K562 (cell line): ENCODE measurements around the gene CLCNKB. TPM values are rescaled to one million over a fixed set of nuclear protein-coding genes. Genes with fewer than 3 reads are reported as not detected.

Experiments used
- PBX2 ChIP-seq, 2 experiments: IDR thresholded peaks in 1 of 2; conservative IDR thresholded peaks in 1 of 2; 2 replicates each; pipeline ENCODE4 v1.6.1; 2016; ENCODE audit warnings: low read depth in 2 of 2, mild to moderate bottlenecking in 1 of 2, missing compliant biosample characterization in 1 of 2, missing genetic modification characterization in 1 of 2, moderate library complexity in 1 of 2
- REST ChIP-seq, 2 experiments: fragments of 450-650 bp; formaldehyde crosslinking in 1 of 2; IDR thresholded peaks; 2 replicates each; pipeline versions ENCODE4 v1.4.0 to v1.6.1; 2014 to 2020; ENCODE audit warnings: mild to moderate bottlenecking in 2 of 2, borderline replicate concordance in 1 of 2, low read depth in 1 of 2
- SMC3 ChIP-seq: conservative IDR thresholded peaks from 2 replicates; pipeline ENCODE4 v1.6.1; 2011; ENCODE audit warnings: low read depth, low read length, improper control_type of control experiment; ENCODE audit not compliant: insufficient read depth
- SRF ChIP-seq, 2 experiments: fragments of 250-450, 450-650 bp in 1 of 2; sonication (Bioruptor Pico) in 1 of 2; sonication (generic) in 1 of 2; formaldehyde crosslinking; IDR thresholded peaks; 2 replicates each; pipeline versions ENCODE4 v1.5.0 to v1.5.1; 2020 to 2022; ENCODE audit warnings: mild to moderate bottlenecking in 1 of 2, missing genetic modification reagents in 1 of 2
- ZNF282 ChIP-seq: sonication (generic); formaldehyde crosslinking; IDR thresholded peaks from 2 replicates; pipeline ENCODE4 v1.8.1; 2023; ENCODE audit warnings: missing genetic modification reagents
- ZNF592 ChIP-seq: fragments of 450-650 bp; IDR thresholded peaks from 2 replicates; pipeline ENCODE4 v1.6.1; 2017; ENCODE audit warnings: antibody characterized with exemption, mild to moderate bottlenecking
- ZNF655 ChIP-seq: fragments of 250-450 bp; sonication (Bioruptor Pico); IDR thresholded peaks from 2 replicates; pipeline ENCODE4 v1.5.0; 2021
- polyA plus RNA-seq, 8 experiments: library from polyadenylated mRNA; depleted of rRNA in 4 of 8; stranded (reverse) in 5 of 8; unstranded in 3 of 8; fragments of >200 nt; fragmentation: Nextera tagmentation in 2 of 8; fragmentation: Illumina TruSeq in 1 of 8; extraction: Ambion mirVana in 2 of 8; extraction: Trizol in 1 of 8; gene quantifications; 2 replicates each; pipeline versions ENCODE4 v1.2.1 to v1.2.3, GENCODE V29; 2011 to 2014; ENCODE audit warnings: inconsistent platforms in 1 of 8, missing spikeins in 1 of 8
- total RNA-seq, 7 experiments: library from RNA; depleted of rRNA in 6 of 7; stranded (reverse); fragments of >200 nt in 6 of 7; fragmentation: Illumina TruSeq in 2 of 7; extraction: Trizol in 2 of 7; gene quantifications; 2 replicates each; pipeline versions ENCODE4 v1.2.1 to v1.2.3, GENCODE V29; 2011 to 2021; ENCODE audit warnings: low replicate concordance in 1 of 7

The CLCNKB gene
- total and polyA plus RNA-seq, 9 of the 15 experiments (the other 6 are each of a cell fraction or from before 2014, with no cell fraction given): 0.08 to 1.7 (median 0.64) TPM

- peak; percentile 92 for TF ChIP-seq REST (IDR thresholded peaks at IDR 0.05; ENCODE audit: borderline replicate concordance)
- no peak for TF ChIP-seq REST (CRISPR knock-in tag; IDR thresholded peaks at IDR 0.05; ENCODE audit: low read depth)
- no peak for TF ChIP-seq ZNF282
- TF ChIP-seq SMC3: peak; percentile 97
- peak in 1 of 2 experiments; percentile 81; a peak in 1 of 4 replicates for TF ChIP-seq SRF (CRISPR knock-in tag; IDR thresholded peaks at IDR 0.05)
- TF ChIP-seq PBX2 (CRISPR knock-in tag; IDR thresholded peaks at IDR 0.05; ENCODE audit: low read depth): no peak
- TF ChIP-seq PBX2 (tag; conservative IDR thresholded peaks at IDR 0.05; ENCODE audit: low read depth): no peak
- no peak for TF ChIP-seq ZNF655 (CRISPR knock-in tag)
- TF ChIP-seq ZNF592: peak; percentile 73
Observed at GRCh38 chr1:16078925-16079656, 35.5 kb downstream of the CLCNKB start (continued).
